ENCODE results near the gene CERS6.
A peak's percentile ranks its signal among the peaks of the same experiment; 100 is the strongest.
"Not testable (repeated sequence)": the region's sequence is repeated elsewhere in the genome, so short reads cannot be mapped to it uniquely, and the experiment has no call there.

Gene CERS6

DNA sequence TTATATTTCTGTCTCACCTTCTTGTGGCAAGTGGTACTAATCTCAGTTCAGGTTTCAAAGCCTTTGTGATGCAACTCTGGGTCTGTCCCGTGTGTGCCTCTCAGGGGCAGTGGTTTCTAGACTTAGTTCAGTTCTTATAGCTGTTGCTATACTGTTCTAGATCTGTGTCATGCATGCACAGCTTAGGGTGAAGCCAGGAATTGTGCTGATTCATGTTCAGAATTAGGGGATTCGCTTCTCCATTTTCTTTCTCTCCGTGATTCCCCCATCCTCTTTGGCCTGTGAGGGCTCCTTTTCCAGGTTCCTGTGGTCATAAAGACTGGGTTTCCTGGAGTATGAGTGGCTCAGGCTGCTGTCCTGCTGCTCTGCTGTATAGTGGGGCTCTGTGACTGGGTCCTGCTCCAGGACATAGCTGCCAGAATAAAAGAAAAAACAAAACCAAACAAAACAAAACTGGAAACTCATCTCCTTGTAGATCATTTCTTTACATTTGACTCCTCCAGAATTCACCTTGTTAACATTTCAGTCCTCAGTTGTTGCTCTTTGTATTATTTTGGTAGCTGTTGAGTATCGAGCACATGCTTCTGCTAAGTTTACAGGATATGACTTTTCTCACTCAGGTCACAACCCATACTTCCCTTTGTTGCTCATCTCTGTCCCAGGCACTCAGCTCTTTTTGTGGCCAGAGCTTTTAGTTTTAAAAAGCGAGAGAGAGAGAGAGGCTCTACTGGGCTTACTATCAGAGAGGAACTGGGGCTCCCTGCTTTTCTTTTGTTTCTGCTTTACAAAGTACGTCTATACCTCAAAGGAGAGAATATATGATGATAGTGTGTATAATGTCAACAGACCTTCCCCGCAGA is 34.2 kb downstream of the CERS6 start:
- Mint-ChIP-seq H3K27me3 (ENCODE audit: low read depth) (no peaks in the 10 kb centered on the region), H3K27ac (peak overlapping the region; percentile 89), H3K4me3 (peak overlapping the region; percentile 77), H3K9me3 (peaks cover 17% of the 10 kb centered on the region), H3K4me1 (ENCODE audit: low read depth) (peaks cover 51% of the 10 kb centered on the region), H3K36me3 (ENCODE audit: low read depth) (peaks cover 36% of the 10 kb centered on the region)
- peak; percentile 65 for DNase-seq (ENCODE audit: low spot score)

DNA sequence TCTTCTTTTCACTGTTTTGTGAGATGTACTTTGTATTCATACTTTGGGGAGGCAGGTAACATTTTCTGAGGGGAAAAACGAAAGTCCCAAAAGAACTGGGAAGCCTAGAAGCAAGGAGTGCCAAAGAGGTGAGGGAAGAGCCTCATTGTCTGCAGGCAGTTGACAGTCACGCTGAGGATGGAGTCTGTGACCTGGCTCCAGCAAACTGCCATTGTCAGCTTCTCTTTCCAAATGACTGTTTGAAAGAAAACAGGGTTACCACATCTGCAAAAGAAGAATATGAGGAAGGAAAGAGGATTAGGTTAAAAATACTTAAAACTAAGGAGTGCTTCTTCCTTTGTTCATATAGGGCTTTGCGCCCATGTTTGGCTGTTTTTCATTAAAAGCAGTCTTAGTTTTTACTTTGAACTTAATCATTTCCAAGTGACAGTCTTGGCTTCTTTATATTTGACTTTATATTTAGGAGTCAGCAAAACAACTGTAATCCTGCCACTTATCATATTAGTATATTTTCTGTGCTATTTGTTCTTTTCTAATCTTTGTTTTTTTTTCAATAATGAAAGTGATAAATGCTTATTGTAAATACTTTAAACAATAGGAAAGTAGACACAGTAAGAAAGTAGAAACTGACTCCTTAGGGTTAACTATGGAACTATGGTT is 35.0 kb downstream of the CERS6 start:
- Mint-ChIP-seq H3K36me3 (ENCODE audit: low read depth) (peaks cover 38% of the 10 kb centered on the region), H3K4me3 (peak overlapping the region; percentile 77), H3K27ac (peak overlapping the region; percentile 89), H3K4me1 (ENCODE audit: low read depth) (peaks cover 59% of the 10 kb centered on the region), H3K27me3 (ENCODE audit: low read depth) (no peaks in the 10 kb centered on the region), H3K9me3 (peaks cover 12% of the 10 kb centered on the region)
- peak; percentile 32 for DNase-seq (ENCODE audit: low spot score)

DNA sequence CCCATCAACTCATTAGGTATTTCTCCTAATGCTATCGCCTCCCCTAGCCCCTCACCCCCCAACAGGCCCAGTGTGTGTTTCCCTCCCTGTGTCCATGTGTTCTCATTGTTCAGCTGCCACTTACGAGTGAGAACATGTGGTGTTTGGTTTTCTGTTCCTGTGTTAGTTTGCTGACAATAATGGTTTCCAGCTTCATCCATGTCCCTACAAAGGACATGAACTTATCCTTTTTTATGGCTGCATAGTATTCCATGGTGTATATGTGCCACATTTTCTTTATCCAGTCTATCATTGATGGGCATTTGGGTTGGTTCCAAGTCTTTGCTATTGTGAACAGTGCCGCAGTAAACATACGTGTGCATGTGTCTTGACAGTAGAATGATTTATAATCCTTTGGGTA is 35.7 kb downstream of the CERS6 start:
- Mint-ChIP-seq H3K4me3 (peak overlapping the region; percentile 77), H3K9me3 (peaks cover 12% of the 10 kb centered on the region), H3K36me3 (ENCODE audit: low read depth) (peaks cover 36% of the 10 kb centered on the region), H3K4me1 (ENCODE audit: low read depth) (peaks cover 60% of the 10 kb centered on the region), H3K27ac (peak overlapping the region; percentile 89)
- not testable (repeated sequence) for DNase-seq (ENCODE audit: low spot score); H3K27me3 Mint-ChIP-seq (ENCODE audit: low read depth)

DNA sequence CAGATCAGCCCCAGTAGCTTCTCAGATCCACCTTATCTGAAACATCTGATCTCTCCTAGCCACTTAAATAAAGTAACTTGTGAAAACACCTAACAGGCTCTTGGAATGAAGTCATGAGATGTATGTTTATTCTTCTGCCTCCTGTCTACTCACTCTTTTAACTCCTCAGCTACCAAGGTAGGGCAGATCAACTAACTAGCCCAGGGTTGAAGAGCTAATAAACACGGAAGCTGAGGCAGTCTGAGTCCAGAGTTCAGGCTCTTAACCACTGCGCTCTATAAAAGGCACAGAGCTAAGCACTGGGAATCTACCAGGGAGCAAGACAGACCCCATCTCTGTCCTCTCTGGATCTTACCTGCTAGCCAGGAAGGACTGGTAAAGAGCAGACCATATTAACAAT is 37.1 kb downstream of the CERS6 start:
- not testable (repeated sequence) for H3K27me3 Mint-ChIP-seq (ENCODE audit: low read depth); DNase-seq (ENCODE audit: low spot score)
- peak overlapping the region; percentile 17 for H3K4me3 Mint-ChIP-seq
- H3K9me3 Mint-ChIP-seq, result peaks cover 17% of the 10 kb centered on the region
- peaks cover 67% of the 10 kb centered on the region for H3K4me1 Mint-ChIP-seq (ENCODE audit: low read depth)
- H3K27ac Mint-ChIP-seq, result peak overlapping the region; percentile 53
- H3K36me3 Mint-ChIP-seq (ENCODE audit: low read depth), result peaks cover 40% of the 10 kb centered on the region

DNA sequence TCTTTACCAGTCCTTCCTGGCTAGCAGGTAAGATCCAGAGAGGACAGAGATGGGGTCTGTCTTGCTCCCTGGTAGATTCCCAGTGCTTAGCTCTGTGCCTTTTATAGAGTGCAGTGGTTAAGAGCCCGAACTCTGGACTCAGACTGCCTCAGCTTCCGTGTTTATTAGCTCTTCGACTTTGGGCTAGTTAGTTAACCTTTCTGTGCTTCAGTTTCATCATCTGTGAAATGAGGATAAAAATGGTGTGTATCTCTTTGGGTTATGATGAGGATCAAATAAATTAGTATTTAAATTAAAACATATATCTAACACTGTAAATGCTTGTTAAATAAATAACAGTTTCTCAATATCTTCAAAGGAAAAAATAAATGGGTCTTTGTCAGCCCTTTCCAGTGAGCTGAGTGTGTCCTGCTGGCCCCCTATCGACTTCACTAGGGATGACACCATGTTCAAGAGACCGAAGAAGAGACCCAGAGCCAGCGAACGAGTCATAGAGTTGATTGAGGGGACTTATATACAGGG is 38.2 kb downstream of the CERS6 start:
- Mint-ChIP-seq H3K27me3 (ENCODE audit: low read depth) (no peaks in the 10 kb centered on the region), H3K27ac (no peak overlapping the region), H3K4me1 (ENCODE audit: low read depth) (peaks cover 65% of the 10 kb centered on the region), H3K9me3 (peaks cover 10% of the 10 kb centered on the region), H3K4me3 (no peak overlapping the region), H3K36me3 (ENCODE audit: low read depth) (peaks cover 34% of the 10 kb centered on the region)
- DNase-seq (ENCODE audit: low spot score), result no peak

DNA sequence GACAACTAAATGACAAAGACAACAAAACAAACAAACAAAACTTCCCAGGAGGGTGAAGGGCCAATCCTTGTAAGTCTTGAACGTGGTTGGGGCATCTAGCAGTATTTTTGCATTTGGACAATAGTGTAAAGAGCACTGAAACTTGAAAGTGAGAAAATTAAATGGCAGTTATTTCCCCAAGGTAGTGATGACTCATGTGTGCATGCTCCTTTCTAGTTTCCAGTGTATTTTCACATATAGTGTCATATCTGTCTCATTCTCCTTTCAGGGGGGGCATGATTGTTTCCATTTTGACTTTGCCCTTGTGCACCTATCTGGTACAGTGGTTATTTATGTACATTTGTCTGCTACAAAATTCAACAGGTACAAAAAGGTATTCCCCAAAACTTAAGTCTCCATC is 39.5 kb downstream of the CERS6 start:
- H3K27ac Mint-ChIP-seq, result peak overlapping the region; percentile 47
- peaks cover 35% of the 10 kb centered on the region for H3K36me3 Mint-ChIP-seq (ENCODE audit: low read depth)

DNA sequence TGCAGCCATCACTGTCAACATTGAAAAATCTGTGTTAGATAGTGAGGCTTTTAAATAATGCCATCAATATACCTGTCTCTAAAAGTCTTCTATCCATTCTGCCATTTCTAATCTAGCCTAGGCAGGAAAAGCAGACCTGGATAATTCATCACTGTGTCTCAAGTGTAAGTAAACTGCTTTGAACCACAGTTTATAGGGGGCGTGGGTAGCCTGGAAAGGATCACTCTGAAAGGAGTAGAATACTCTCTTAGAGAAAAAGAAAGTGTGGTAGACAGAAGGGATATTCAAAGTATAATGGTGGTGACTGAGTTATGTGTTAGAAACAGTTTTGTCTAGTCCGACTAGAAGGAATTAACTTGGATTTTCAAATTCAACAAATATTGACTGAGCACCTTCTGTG is 40.8 kb downstream of the CERS6 start:
- H3K27me3 Mint-ChIP-seq (ENCODE audit: low read depth), result no peaks in the 10 kb centered on the region
- peaks cover 41% of the 10 kb centered on the region for H3K36me3 Mint-ChIP-seq (ENCODE audit: low read depth)
- DNase-seq (ENCODE audit: low spot score), result no peak
- peaks cover 30% of the 10 kb centered on the region for H3K9me3 Mint-ChIP-seq
- H3K27ac Mint-ChIP-seq, result no peak overlapping the region
- no peak overlapping the region for H3K4me3 Mint-ChIP-seq
- peaks cover 42% of the 10 kb centered on the region for H3K4me1 Mint-ChIP-seq (ENCODE audit: low read depth)

More for the DNA sequence above, 39.5 kb downstream of the CERS6 start:
- peaks cover 17% of the 10 kb centered on the region for H3K9me3 Mint-ChIP-seq
- peaks cover 54% of the 10 kb centered on the region for H3K4me1 Mint-ChIP-seq (ENCODE audit: low read depth)
- peak; percentile 49 for DNase-seq (ENCODE audit: low spot score)
- H3K4me3 Mint-ChIP-seq, result peak overlapping the region; percentile 13
- H3K27me3 Mint-ChIP-seq (ENCODE audit: low read depth), result no peaks in the 10 kb centered on the region

DNA sequence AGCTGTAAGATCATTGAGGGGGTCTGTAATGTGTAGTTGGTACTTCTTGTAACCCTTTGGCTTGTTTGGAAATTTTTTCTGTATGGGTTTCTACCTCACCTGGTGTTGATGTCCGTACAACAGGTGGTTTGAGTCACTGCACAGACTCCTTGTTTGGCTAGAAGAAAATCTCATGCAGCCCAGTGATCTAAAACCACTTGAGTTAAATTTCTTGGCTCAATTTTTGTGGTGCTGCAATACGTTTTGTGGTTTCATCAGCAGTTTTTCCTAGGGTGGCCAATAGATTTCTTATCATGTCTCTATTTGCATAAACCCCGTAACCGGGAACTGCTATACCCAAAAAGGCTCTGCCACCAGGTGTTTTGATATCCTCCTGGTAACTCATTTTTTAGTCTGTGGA is 43.4 kb downstream of the CERS6 start:
- Mint-ChIP-seq H3K27me3 (ENCODE audit: low read depth) (no peaks in the 10 kb centered on the region), H3K27ac (no peak overlapping the region), H3K9me3 (peaks cover 36% of the 10 kb centered on the region), H3K36me3 (ENCODE audit: low read depth) (peaks cover 40% of the 10 kb centered on the region), H3K4me3 (no peak overlapping the region), H3K4me1 (ENCODE audit: low read depth) (peaks cover 23% of the 10 kb centered on the region)
- no peak for DNase-seq (ENCODE audit: low spot score)

DNA sequence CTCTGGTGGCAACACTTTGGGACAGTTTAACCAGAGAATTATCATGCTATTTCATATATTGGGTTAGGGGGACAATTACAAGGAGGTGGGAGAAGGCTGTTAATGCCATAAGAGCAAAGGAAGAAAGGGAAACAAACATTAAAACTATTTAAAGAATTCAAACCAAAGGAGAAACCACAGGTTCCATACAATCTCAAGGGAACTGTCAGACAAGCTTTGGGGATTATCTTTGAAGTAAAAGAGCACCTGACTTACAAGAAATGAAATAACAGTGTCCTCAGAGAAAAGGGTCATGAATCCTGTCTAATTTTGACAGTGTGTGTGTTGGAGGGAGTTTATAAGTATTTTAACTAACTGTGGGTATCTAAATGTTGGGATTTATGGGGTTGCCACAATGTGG is 44.4 kb downstream of the CERS6 start:
- DNase-seq (ENCODE audit: low spot score), result no peak
- peaks cover 36% of the 10 kb centered on the region for H3K9me3 Mint-ChIP-seq
- H3K4me3 Mint-ChIP-seq, result no peak overlapping the region
- H3K36me3 Mint-ChIP-seq (ENCODE audit: low read depth), result peaks cover 35% of the 10 kb centered on the region
- H3K4me1 Mint-ChIP-seq (ENCODE audit: low read depth), result peaks cover 13% of the 10 kb centered on the region
- H3K27ac Mint-ChIP-seq, result no peak overlapping the region
- H3K27me3 Mint-ChIP-seq (ENCODE audit: low read depth), result no peaks in the 10 kb centered on the region

DNA sequence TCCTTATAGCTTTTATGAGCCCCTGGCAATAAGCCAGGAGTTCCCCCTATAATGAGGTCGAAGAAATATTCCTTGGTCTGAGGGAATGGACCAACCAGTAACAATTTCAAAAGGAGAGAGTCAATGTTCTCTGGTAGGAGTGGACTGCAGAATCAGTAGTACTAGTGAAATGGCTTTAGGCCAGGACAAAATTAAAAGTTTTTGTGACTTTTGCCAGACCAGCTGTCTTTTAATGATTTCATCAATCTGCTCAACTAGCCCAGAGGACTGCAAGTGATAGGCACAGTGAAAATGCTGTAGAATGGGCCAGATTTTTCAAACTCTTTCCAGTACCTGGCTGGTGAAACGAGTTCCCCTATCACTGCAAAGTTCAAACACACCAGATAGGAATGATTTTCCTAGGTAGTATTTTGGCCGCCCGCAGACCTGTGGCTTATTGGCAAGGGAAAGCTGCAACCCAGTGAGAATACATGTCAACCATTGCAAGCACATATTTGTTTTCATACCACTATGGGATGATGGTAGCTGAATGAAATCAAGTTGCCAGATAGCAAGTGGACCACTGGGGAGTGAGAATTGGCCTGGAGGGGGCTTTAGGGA is 45.5 kb downstream of the CERS6 start:
- Mint-ChIP-seq H3K36me3 (ENCODE audit: low read depth) (peaks cover 29% of the 10 kb centered on the region), H3K27ac (no peak overlapping the region), H3K9me3 (peaks cover 36% of the 10 kb centered on the region), H3K27me3 (ENCODE audit: low read depth) (no peaks in the 10 kb centered on the region), H3K4me3 (no peak overlapping the region), H3K4me1 (ENCODE audit: low read depth) (peaks cover 7% of the 10 kb centered on the region)
- no peak for DNase-seq (ENCODE audit: low spot score)

DNA sequence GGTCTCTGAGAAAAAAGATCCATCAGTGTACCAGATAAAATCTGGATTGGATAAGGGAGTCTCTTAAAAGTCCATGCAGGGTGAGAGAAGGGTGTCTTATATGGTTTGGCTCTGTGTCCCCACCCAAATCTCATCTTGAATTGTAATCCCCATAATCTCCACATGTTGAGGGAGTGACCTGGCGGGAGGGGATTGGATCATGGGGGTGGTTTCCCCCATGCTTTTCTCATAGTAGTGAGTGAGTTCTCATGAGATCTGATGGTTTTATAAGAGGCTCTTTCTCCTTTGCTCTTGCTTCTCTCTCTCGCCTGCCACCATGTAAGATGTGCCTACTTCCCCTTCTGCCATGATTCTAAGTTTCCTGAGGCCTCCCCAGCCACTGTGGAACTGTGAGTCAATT is 46.8 kb downstream of the CERS6 start:
- H3K4me1 Mint-ChIP-seq (ENCODE audit: low read depth); H3K4me3 Mint-ChIP-seq: not testable (repeated sequence)
- H3K9me3 Mint-ChIP-seq, result peaks cover 31% of the 10 kb centered on the region

DNA sequence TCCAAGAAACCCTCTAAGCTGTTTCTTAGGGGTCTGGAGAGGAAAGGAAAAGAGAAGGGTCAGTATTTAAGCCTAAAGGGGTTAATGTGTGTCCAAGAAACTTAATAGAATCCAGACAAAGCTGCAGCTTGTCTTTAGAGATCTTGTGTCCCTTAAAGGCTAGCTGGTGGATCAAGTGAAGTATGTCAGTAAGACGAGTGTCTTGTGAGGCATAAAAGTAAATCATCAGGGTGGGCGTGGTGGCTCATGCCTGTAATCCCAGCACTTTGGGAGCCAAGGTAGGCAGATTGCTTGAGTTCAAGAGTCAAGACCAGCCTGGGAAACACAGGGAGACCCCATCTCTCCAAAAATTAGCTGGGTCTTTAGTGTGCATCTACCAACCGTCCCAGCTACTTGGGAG is 47.8 kb downstream of the CERS6 start:
- Mint-ChIP-seq H3K27me3 (ENCODE audit: low read depth) (no peaks in the 10 kb centered on the region), H3K27ac (no peak overlapping the region), H3K4me3 (no peak overlapping the region), H3K9me3 (peaks cover 31% of the 10 kb centered on the region), H3K36me3 (ENCODE audit: low read depth) (peaks cover 20% of the 10 kb centered on the region), H3K4me1 (ENCODE audit: low read depth) (no peaks in the 10 kb centered on the region)
- DNase-seq (ENCODE audit: low spot score), result no peak

More for the DNA sequence above, 46.8 kb downstream of the CERS6 start:
- H3K27me3 Mint-ChIP-seq (ENCODE audit: low read depth); H3K27ac Mint-ChIP-seq; DNase-seq (ENCODE audit: low spot score): not testable (repeated sequence)
- H3K36me3 Mint-ChIP-seq (ENCODE audit: low read depth), result peaks cover 20% of the 10 kb centered on the region

DNA sequence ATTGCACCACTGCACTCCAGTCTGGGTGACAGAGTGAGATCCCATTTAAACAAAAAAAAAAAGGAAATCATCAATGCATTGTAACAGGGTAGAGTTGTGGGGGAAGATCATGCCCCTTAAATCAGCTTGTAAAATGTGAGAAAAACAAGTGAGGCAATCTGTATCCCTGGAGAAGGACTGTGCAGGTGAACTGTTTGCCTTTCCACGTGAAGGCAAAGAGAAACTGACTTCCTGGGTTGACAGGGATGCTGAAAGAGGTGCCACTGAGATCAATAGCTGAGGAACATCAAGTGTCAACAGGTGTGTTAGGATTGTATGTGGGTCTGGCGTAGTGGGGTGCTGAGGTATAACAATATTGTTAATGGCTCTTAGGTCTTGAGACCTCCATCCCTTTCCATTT is 48.3 kb downstream of the CERS6 start:
- DNase-seq (ENCODE audit: low spot score), result no peak
- Mint-ChIP-seq H3K4me3 (no peak overlapping the region), H3K27ac (no peak overlapping the region), H3K36me3 (ENCODE audit: low read depth) (peaks cover 17% of the 10 kb centered on the region), H3K4me1 (ENCODE audit: low read depth) (no peaks in the 10 kb centered on the region), H3K27me3 (ENCODE audit: low read depth) (no peaks in the 10 kb centered on the region), H3K9me3 (peaks cover 31% of the 10 kb centered on the region)
